ENCODE measurements around the gene CCDC32. TPM values are rescaled to one million over a fixed set of nuclear protein-coding genes. Genes with fewer than 3 reads are reported as not detected.

Gene CCDC32
- total RNA-seq, 1 experiment from 2014 or later: 8.9 TPM

GRCh38 chr15:40543631-40544294, 21.1 kb downstream of the CCDC32 start:
- H2BK12ac ChIP-seq (ENCODE audit: insufficient read length, low read depth, low read length): no peak overlapping the region
- no peaks in the 10 kb centered on the region for H3K9me3 ChIP-seq (ENCODE audit: control insufficient read depth, low read depth, low read length)
- H3K79me2 ChIP-seq (ENCODE audit: insufficient read depth, low read length): no peaks in the 10 kb centered on the region
- no peak overlapping the region for H3K18ac ChIP-seq (ENCODE audit: insufficient read length, low read depth, low read length)
- no peak overlapping the region for H2BK120ac ChIP-seq (ENCODE audit: low read depth, low read length, poor library complexity, severe bottlenecking)
- no CpG with 5 or more reads among the region's 5 CpGs for WGBS (ENCODE audit: extremely low coverage, insufficient read length, low lambda C conversion rate)
- H3K27ac Mint-ChIP-seq: peak overlapping the region in 1 of 3 experiments; percentile 10; a peak in 1 of 7 replicates
- no peaks in the 10 kb centered on the region; a peak in 1 of 7 replicates for H3K36me3 Mint-ChIP-seq (ENCODE audit: insufficient read depth in 1 of 3, low read depth in 3 of 3)
- no peak overlapping the region for H2AK5ac ChIP-seq (ENCODE audit: insufficient read length, low read length)
- no peak overlapping the region for H2BK5ac ChIP-seq (ENCODE audit: insufficient read length, low read length)
- peaks cover 0 to 3% of the 10 kb centered on the region in 2 experiments; a peak in 2 of 4 replicates for H3K4me1 Mint-ChIP-seq
- no peaks in the 10 kb centered on the region for H3K79me1 ChIP-seq (ENCODE audit: insufficient read depth, low read depth, low read length, poor library complexity, severe bottlenecking)
- no peaks in the 10 kb centered on the region for H3K27me3 ChIP-seq (ENCODE audit: insufficient read depth, low read length)
- H3T11ph ChIP-seq (ENCODE audit: low read length): no peak overlapping the region
- no peaks in the 10 kb centered on the region for H3K27me3 Mint-ChIP-seq (ENCODE audit: low read depth)
- TF ChIP-seq CTCF (conservative IDR thresholded peaks at IDR 0.05): no peak
- H3K23ac ChIP-seq (ENCODE audit: insufficient read length, low read depth, low read length): no peak overlapping the region
- no peak overlapping the region for H2BK15ac ChIP-seq (ENCODE audit: low read depth, low read length)
- H3K9me3 Mint-ChIP-seq: no peaks in the 10 kb centered on the region
- H3K27ac ChIP-seq (ENCODE audit: insufficient read length, low read depth, low read length): no peak overlapping the region
- H4K91ac ChIP-seq (ENCODE audit: insufficient read length, low read depth, low read length): no peak overlapping the region
- no peak overlapping the region for H3K14ac ChIP-seq (ENCODE audit: insufficient read depth, low read length)
- no peak overlapping the region for H4K8ac ChIP-seq (replicated peaks; ENCODE audit: insufficient read length, low read depth, low read length)
- no peak overlapping the region for H3K4ac ChIP-seq (ENCODE audit: low read depth, low read length)
- no peak overlapping the region for H3K56ac ChIP-seq (ENCODE audit: insufficient read length, low read depth, low read length)
- H3K4me2 ChIP-seq (ENCODE audit: insufficient read depth, insufficient read length, low read length): no peak overlapping the region
- DNase-seq: no peak
- H3K4me3 Mint-ChIP-seq: no peak overlapping the region
- H2BK20ac ChIP-seq (ENCODE audit: low read depth, low read length, poor library complexity, severe bottlenecking): no peak overlapping the region
- no peak overlapping the region for H3K9ac ChIP-seq (ENCODE audit: extremely low read depth, insufficient read length, low read length)
- H3K4me1 ChIP-seq (ENCODE audit: insufficient read depth, low read length): no peaks in the 10 kb centered on the region
- H4K20me1 ChIP-seq (ENCODE audit: control insufficient read depth, insufficient read depth, insufficient read length): no peaks in the 10 kb centered on the region
- no peak overlapping the region for H2AFZ ChIP-seq (ENCODE audit: low read length)
- no peaks in the 10 kb centered on the region for H3K23me2 ChIP-seq (ENCODE audit: insufficient read length, low read depth, low read length, poor library complexity, severe bottlenecking)
- no peak overlapping the region for H4K5ac ChIP-seq (ENCODE audit: insufficient read length, low read depth, low read length)

Measured in H9 (cell line).